NCI-H1048 (cell line): ENCODE measurements around the gene TMEM229A.
"Not testable (repeated sequence)": the region's sequence is repeated elsewhere in the genome, so short reads cannot be mapped to it uniquely, and the experiment has no call there.

Experiments used
- DNase-seq: peaks from one replicate; lab custom pipeline; 2025; lab: John Stamatoyannopoulos, UW

TMEM229A gene

GRCh38 chr7:124033095-124033806 lies 384 bp upstream of the TMEM229A start:
- no peak for DNase-seq

- no peak for DNase-seq
These were observed 948 bp downstream of the TMEM229A start for GRCh38 chr7:124031919-124032318.

GRCh38 chr7:124031406-124031805 lies 1.5 kb downstream of the TMEM229A start:
- no peak for DNase-seq

- no peak for DNase-seq
These were observed 1.9 kb downstream of the TMEM229A start for GRCh38 chr7:124030964-124031363.

GRCh38 chr7:124029396-124030188 lies 3.3 kb downstream of the TMEM229A start:
- DNase-seq, result no peak

GRCh38 chr7:124027236-124027635 lies 5.6 kb downstream of the TMEM229A start:
- no peak for DNase-seq

- not testable (repeated sequence) for DNase-seq
These were observed 8.5 kb downstream of the TMEM229A start for GRCh38 chr7:124024329-124024728.

GRCh38 chr7:124022551-124022950 lies 10.3 kb downstream of the TMEM229A start:
- no peak for DNase-seq

GRCh38 chr7:124020060-124020459 lies 12.8 kb downstream of the TMEM229A start:
- DNase-seq, result no peak

GRCh38 chr7:124013306-124013705 lies 19.6 kb downstream of the TMEM229A start:
- no peak for DNase-seq

- no peak for DNase-seq
These were observed 20.0 kb downstream of the TMEM229A start for GRCh38 chr7:124012864-124013263.

- DNase-seq, result no peak
These were observed 23.5 kb downstream of the TMEM229A start for GRCh38 chr7:124009321-124009720.

- DNase-seq, result not testable (repeated sequence)
These were observed 24.6 kb downstream of the TMEM229A start for GRCh38 chr7:124008296-124008695.

GRCh38 chr7:123999703-124000102 lies 33.2 kb downstream of the TMEM229A start:
- DNase-seq, result no peak

GRCh38 chr7:123998921-123999320 lies 33.9 kb downstream of the TMEM229A start:
- no peak for DNase-seq

GRCh38 chr7:123996327-123996625 lies 36.6 kb downstream of the TMEM229A start:
- DNase-seq, result no peak

GRCh38 chr7:123995617-123996326 lies 37.1 kb downstream of the TMEM229A start:
- no peak for DNase-seq

- DNase-seq, result no peak
These were observed 38.4 kb downstream of the TMEM229A start for GRCh38 chr7:123994449-123994848.

GRCh38 chr7:123993996-123994395 lies 38.9 kb downstream of the TMEM229A start:
- no peak for DNase-seq

GRCh38 chr7:123992913-123993518 lies 39.9 kb downstream of the TMEM229A start:
- DNase-seq, result no peak

GRCh38 chr7:123987445-123987844 lies 45.4 kb downstream of the TMEM229A start:
- no peak for DNase-seq
